GM10248 (cell line): ENCODE data around the gene PTRHD1.

Source experiments
- CTCF ChIA-PET: fragments of 300-600 bp; sonication (Branson Sonifier 250); formaldehyde crosslinking; extraction: SDS; loops from one replicate; lab custom pipeline; 2021; ENCODE audit warnings: antibody characterized with exemption; lab: Yijun Ruan, JAX
- POLR2A ChIA-PET: fragments of 350-650 bp; sonication (Branson Sonifier 250); formaldehyde crosslinking; extraction: SDS; loops from one replicate; lab custom pipeline; 2020; ENCODE audit warnings: antibody characterized with exemption; lab: Yijun Ruan, JAX
- DNase-seq: peaks from one replicate; pipeline ENCODE4 v3.0.0; 2012; ENCODE audit errors: extremely low spot score
- CTCF ChIP-seq: IDR thresholded peaks from 2 replicates; pipeline ENCODE4 v1.5.1; 2012; ENCODE audit warnings: mild to moderate bottlenecking, low read depth; ENCODE audit errors: extremely low read depth, missing control alignments, control extremely low read depth

Gene PTRHD1, protein sequence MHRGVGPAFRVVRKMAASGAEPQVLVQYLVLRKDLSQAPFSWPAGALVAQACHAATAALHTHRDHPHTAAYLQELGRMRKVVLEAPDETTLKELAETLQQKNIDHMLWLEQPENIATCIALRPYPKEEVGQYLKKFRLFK

GRCh38 chr2:24792874-24793760, at the start of gene PTRHD1, which contains the start of gene CENPO:
Gene PTRHD1 (minus strand): TSS chr2:24793391. CDS start chr2:24793377, 14 bp downstream.
Gene CENPO (plus strand): TSS chr2:24793425. CDS start chr2:24793920, 495 bp downstream.
- no peak for TF ChIP-seq CTCF
- DNase-seq = peak; percentile 97
- ChIA-PET POLR2A (interaction anchor here (0.6 kb wide), 1 partner anchor 81 kb away, joined by 3 read pairs; no protein-coding TSS in a partner anchor), CTCF (interaction anchor here (1.1 to 2.2 kb wide), 6 partner anchors 14 to 383 kb away, joined by 3 to 7 read pairs (median 4); partner anchors contain the start of gene NCOA1)

GRCh38 chr2:24842081-24843050, 49.2 kb upstream of the PTRHD1 start:
- ChIA-PET POLR2A (no interaction called here), CTCF (interaction anchor here (1.2 to 2.8 kb wide), 3 partner anchors 15 to 421 kb away, joined by 3 to 12 read pairs (median 3); no protein-coding TSS in a partner anchor)
- TF ChIP-seq CTCF = no peak
- no peak for DNase-seq

GRCh38 chr2:24840962-24841945, 48.1 kb upstream of the PTRHD1 start:
- ChIA-PET POLR2A (interaction anchor here (0.6 kb wide), 1 partner anchor 12 kb away, joined by 6 read pairs; no protein-coding TSS in a partner anchor), CTCF (interaction anchor here (1.4 to 2.8 kb wide), 2 partner anchors 14 to 419 kb away, joined by 3 to 12 read pairs; no protein-coding TSS in a partner anchor)
- no peak for TF ChIP-seq CTCF
- DNase-seq = no peak

DNA sequence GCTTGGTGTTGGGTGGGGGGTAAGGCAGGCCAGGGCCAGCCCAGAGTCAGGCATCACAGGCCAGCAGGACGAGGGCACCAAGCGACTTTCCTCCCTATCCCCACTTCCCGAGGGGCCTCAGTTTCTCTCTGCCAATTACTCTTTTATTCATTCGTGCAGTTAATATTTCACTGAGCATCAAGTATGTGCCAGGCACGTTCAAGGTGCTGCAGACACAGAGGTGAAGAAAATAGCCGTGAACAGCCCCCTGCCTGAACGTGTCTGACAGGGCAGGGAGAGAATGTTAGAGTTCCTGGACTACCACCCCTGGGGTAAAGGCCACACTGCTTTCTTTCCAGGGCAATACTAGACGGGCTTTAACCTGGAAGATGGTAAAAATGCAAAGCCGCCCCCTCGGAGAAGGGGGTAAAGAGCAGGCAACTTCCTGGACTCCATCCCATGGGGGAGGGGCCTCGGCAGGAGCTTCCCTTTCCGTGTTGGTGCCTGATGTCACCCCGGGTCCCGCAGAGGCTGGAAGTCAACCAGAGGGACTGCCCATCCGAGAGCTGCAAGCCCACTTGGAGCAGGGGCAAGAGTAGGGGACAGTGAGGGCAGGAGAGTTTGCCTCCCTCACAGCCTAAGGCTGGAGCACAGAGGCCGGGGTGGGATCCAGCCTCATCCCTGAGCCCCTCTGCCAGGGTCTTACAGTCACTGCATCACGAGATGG, 47.1 kb upstream of the PTRHD1 start:
- DNase-seq = no peak
- no peak for TF ChIP-seq CTCF
- ChIA-PET CTCF (interaction anchor here (2.8 kb wide), 1 partner anchor 13 kb away, joined by 12 read pairs; no protein-coding TSS in a partner anchor), POLR2A (no interaction called here)

GRCh38 chr2:24839729-24840128, 46.5 kb upstream of the PTRHD1 start:
- DNase-seq = no peak
- no peak for TF ChIP-seq CTCF
- ChIA-PET POLR2A (no interaction called here), CTCF (interaction anchor here (2.8 kb wide), 1 partner anchor 13 kb away, joined by 12 read pairs; no protein-coding TSS in a partner anchor)
